ENCODE results near the gene TPTE2. TPM values are rescaled to one million over a fixed set of nuclear protein-coding genes. Genes with fewer than 3 reads are reported as not detected.

The TPTE2 gene
- total and polyA plus RNA-seq, 2 donors from 2014 or later = 0.16 TPM; not detected in 1

- H3K9me3 ChIP-seq (ENCODE audit: control insufficient read depth in 2 of 3, insufficient read depth in 1 of 3, low read length in 3 of 3) = peaks cover 0 to 3% (median 0%) of the 10 kb centered on the region in 3 donors
- FAIRE-seq (peak; percentile 80), DNase-seq (peak in 3 of 5 donors; percentile 35 to 68 (median 64))
- H3K27ac ChIP-seq (ENCODE audit: low read depth in 2 of 2, low read length in 2 of 2) = no peak overlapping the region
- H3K4me1 ChIP-seq (ENCODE audit: control insufficient read depth in 2 of 3, insufficient read depth in 2 of 3, low read depth in 1 of 3, low read length in 3 of 3) = no peaks in the 10 kb centered on the region
- H3K27me3 ChIP-seq (ENCODE audit: control insufficient read depth, insufficient read depth, low read length) = no peaks in the 10 kb centered on the region
- H3K36me3 ChIP-seq (ENCODE audit: control insufficient read depth in 2 of 3, insufficient read depth in 3 of 3, low read length in 3 of 3) = no peaks in the 10 kb centered on the region
- intact Hi-C loops (cut with DNase I) = no loop called here
- H3K9ac ChIP-seq (ENCODE audit: low read length in 3 of 3) = no peak overlapping the region
- peak; percentile 51 for TF ChIP-seq CTCF (IDR thresholded peaks at IDR 0.05; ENCODE audit: borderline replicate concordance, extremely low read depth, insufficient read depth)
- H3K4me3 ChIP-seq (ENCODE audit: low read length in 3 of 3) = no peak overlapping the region
These were observed 26.4 kb upstream of the TPTE2 start for GRCh38 chr13:19587635-19588300.

GRCh38 chr13:19586904-19587634, 25.7 kb upstream of the TPTE2 start:
- no peak for TF ChIP-seq CTCF (IDR thresholded peaks at IDR 0.05; ENCODE audit: borderline replicate concordance, extremely low read depth, insufficient read depth)
- Histone ChIP-seq H3K9me3 (ENCODE audit: control insufficient read depth in 2 of 3, insufficient read depth in 1 of 3, low read length in 3 of 3) (peaks cover 0 to 3% (median 0%) of the 10 kb centered on the region in 3 donors), H3K36me3 (ENCODE audit: control insufficient read depth in 2 of 3, insufficient read depth in 3 of 3, low read length in 3 of 3) (no peaks in the 10 kb centered on the region), H3K4me3 (ENCODE audit: low read length in 3 of 3) (peak overlapping the region in 2 of 3 donors; percentile 28 to 35), H3K27me3 (ENCODE audit: control insufficient read depth, insufficient read depth, low read length) (no peaks in the 10 kb centered on the region), H3K9ac (ENCODE audit: low read length in 3 of 3) (no peak overlapping the region), H3K4me1 (ENCODE audit: control insufficient read depth in 2 of 3, insufficient read depth in 2 of 3, low read depth in 1 of 3, low read length in 3 of 3) (no peaks in the 10 kb centered on the region), H3K27ac (ENCODE audit: low read depth in 2 of 2, low read length in 2 of 2) (no peak overlapping the region)
- intact Hi-C loops (cut with DNase I) = no loop called here
- FAIRE-seq (no peak), DNase-seq (peak in 2 of 5 donors; percentile 18 to 46)

- FAIRE-seq (no peak), DNase-seq (no peak)
- H3K27me3 ChIP-seq (ENCODE audit: control insufficient read depth, insufficient read depth, low read length) = no peaks in the 10 kb centered on the region
- peaks cover 0 to 7% (median 0%) of the 10 kb centered on the region in 3 donors for H3K9me3 ChIP-seq (ENCODE audit: control insufficient read depth in 2 of 3, insufficient read depth in 1 of 3, low read length in 3 of 3)
- H3K27ac ChIP-seq (ENCODE audit: low read depth in 2 of 2, low read length in 2 of 2) = no peak overlapping the region
- intact Hi-C loops (cut with DNase I) = no loop called here
- TF ChIP-seq CTCF (IDR thresholded peaks at IDR 0.05; ENCODE audit: borderline replicate concordance, extremely low read depth, insufficient read depth) = no peak
- H3K36me3 ChIP-seq (ENCODE audit: control insufficient read depth in 2 of 3, insufficient read depth in 3 of 3, low read length in 3 of 3) = no peaks in the 10 kb centered on the region
- H3K4me3 ChIP-seq (ENCODE audit: low read length in 3 of 3) = no peak overlapping the region
- no peaks in the 10 kb centered on the region for H3K4me1 ChIP-seq (ENCODE audit: control insufficient read depth in 2 of 3, insufficient read depth in 2 of 3, low read depth in 1 of 3, low read length in 3 of 3)
- H3K9ac ChIP-seq (ENCODE audit: low read length in 3 of 3) = no peak overlapping the region
These were observed 20.3 kb upstream of the TPTE2 start for GRCh38 chr13:19581675-19582074.
